ENCODE results near the gene PDZRN3.

PDZRN3 gene

DNA sequence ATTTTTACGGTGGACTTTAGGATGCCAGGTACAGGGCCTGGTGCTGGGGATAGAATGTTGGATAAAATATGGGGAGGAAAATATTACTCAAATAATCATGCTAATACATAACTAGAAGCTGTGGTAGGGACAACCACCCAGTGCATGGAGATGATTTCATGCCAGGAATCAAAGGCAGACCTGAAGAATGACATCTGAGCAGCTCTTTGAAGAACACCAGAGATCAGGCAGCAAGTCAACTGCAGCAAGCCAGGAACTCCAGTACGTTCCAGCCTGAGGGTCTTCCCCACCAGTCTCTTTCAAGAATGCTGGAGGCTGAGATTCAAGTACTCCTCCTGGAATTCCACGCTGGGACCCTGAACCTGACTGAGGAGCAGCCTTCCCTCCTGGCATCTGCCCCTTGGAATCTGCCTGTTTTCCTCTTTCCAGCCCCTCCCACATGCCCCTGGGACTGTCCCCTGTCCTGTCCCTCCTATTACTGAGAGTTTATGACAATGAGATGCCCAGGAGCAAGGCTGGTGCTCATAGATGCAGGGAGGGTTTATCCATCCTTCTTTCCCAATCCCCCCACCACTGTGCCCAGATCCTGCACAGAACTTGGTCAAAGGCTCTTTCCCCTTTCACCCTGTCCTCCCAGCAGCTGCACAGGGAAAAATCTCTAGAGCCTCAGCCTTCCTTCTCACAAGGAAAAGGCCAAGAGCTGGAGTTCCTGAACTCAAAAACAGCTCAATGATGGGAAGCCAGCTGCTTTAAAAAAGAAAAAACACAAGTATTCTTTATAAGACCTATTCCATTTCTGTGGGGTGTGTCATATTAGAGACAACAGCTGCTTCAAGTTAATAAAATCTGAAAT lies 68.0 kb downstream of the PDZRN3 start:
- DNase-seq (ENCODE audit: low spot score): no peak

DNA sequence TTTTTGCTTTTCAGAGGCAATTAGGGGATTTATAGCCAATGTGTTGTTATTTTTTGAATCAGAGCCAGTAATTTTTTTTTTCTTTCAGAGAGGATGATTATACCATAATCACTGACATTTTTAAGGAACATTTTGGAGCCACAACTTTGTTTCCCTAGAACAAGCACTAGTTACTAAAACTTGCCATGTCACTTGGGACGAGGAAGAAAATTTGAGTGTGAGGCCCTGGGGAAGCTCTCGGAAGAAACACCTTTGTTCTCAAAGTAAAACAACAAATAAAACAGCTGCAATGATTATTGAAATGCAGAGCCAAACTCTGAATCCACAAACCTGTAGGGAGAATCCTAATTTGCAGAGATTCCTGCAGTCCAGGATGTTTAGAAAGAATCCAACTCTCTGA lies 69.7 kb downstream of the PDZRN3 start:
- DNase-seq (ENCODE audit: low spot score): no peak

DNA sequence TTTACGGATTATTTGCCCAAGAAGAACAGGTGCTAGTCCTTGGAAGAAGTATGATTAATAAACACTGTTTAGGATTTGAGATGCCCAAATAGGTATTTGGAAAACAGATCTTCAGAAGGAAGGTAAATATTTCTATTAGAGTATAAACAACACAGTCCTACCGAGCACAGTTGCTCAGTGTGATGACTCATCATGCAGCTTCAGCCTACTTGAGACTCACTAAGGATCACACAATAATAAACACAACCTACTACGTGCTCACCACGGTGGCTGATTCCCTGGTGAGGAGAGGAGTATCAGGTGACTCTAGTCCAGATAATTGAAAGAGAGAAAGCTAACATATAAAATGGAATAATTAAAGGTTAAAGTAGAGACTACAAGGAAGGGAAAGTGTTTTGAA lies 72.0 kb downstream of the PDZRN3 start:
- DNase-seq (ENCODE audit: low spot score): no peak

DNA sequence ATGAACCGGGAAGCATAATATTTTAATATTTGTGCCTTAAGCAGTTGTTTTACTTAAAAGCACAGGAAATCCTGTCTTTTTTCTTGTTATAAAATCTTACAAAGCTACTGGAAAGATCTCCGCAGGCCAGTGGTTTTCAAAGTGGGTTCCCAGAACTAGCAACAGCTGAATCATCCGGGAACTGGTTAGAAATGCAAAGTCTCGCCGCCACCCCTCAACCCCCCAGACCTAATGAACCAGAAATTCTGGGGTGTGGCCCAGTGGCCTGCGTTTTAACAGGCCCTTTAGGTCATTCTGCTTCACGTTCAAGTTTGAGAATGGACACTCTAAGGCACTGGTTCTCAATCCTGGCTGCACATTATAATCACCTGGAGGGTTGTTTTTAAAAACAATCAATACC lies 74.7 kb downstream of the PDZRN3 start:
- DNase-seq (ENCODE audit: low spot score): no peak

DNA sequence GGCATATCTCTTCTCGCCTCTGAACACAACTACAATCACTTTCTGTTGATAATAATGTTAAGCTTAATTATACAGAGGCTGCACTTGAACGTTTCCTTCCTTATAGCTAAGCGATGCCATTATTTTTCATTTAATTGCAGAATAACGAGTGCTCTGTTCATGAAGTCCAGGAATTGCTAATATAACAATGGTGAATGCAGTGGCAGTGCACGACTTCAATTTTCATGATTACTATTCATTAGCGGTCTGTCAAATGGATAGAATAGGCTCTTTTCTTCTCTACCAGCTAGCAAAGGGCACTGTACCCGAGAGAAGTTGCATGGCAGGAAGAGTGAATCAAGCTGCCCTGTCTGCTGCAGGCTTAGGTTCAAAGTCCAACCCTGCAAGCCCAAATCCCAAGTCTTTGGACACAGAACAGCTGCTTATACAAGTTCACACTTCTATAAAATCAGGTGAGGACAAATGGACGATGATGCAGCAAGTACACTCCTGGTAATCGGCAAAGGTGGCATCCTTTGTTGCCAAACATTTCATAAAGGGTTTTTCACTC lies 75.6 kb downstream of the PDZRN3 start:
- no peak for DNase-seq (ENCODE audit: low spot score)

DNA sequence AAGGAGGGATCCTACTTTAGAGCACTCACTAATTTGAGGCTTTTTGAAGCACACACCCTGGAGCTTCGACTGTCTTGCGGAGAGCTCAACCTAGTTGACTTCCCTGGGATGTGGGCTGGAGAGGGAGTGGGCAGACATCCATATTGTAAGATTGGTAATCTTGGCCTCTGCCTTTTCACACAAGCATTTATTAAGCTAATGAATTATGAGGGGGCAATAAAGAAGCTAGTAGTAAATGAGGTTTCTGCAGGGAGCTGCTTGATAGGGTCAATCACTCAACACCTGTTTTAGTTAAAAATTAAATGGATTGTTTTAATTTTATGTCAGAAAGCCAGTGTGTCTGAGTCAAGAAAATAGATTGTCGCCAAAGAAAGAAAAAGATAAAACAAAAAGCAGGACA lies 76.3 kb downstream of the PDZRN3 start:
- no peak for DNase-seq (ENCODE audit: low spot score)

DNA sequence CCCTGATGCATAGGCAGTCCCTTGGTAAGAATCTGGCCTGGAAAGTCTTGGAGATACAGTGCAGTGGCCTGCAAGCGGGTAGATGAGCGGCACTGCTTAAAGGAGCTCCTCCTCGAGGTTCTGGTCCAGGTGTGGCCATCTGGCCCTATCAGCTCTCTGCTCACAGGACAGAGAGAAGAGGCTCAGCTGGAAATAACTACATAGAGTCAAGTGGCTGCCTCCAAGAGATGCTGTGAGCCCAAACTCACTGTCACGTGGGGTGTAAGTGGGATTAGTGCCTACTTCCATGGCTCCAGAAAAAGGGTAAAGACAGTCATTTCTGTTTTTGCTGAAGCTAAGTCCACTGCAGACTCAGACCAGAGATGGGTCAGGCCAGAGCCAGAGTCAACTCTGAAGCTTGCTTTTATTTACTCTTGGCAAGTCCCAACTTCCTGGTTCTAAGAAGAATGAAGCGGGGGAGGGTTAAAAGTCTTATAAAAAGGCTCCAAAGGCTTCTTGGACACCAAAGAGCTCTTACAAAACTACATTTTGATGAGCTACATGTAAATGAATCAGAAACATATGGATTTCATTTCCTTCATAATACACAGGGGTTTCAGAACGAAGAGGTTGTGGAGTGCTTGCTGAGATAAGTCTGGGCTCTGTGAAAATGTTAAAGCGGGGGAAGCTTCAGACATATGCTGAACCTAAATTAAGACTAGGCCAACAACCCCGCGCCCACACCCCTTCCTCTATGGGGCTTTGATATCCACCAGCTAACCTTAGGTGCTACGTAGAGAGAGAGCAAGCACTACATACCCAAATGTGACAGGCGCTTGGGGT lies 77.1 kb downstream of the PDZRN3 start:
- no peak for DNase-seq (ENCODE audit: low spot score)

DNA sequence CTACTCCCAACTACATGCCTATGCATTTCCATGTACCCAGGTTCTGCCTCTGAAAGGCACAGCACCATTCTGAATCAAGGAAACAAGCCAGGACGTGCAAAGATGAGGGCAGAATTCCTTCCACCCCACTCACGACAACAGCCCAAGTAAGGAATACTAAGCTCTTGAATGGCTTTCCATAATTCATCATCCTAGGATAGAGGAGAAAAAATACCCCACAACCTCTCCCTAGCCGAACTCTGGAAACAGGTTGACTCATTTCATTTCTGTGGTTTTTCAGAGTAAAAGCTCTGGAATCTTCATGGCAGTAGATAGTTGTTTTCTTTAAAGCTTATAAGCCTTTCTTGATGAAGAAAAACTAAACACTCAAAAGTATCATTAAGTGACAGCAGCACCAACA lies 77.8 kb downstream of the PDZRN3 start:
- DNase-seq (ENCODE audit: low spot score): no peak

DNA sequence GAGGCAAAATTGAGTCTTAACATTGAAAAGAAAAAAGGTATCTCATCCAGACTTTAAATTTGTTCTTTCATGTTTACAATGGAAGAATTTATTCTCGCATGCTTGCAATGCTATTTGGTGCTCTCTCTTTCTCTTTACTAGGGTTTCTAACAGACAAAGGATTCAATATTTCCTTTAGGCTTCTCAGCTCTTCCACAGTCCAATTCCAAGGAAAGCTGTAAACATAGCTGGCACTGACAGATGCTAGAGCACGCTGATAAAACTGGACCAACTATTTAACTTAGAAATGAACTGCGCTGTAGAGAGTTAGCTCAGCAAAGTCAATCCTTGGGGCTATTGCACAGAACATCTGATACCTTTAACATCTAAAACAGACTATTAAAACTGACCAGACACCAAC lies 81.3 kb downstream of the PDZRN3 start:
- DNase-seq (ENCODE audit: low spot score): no peak

DNA sequence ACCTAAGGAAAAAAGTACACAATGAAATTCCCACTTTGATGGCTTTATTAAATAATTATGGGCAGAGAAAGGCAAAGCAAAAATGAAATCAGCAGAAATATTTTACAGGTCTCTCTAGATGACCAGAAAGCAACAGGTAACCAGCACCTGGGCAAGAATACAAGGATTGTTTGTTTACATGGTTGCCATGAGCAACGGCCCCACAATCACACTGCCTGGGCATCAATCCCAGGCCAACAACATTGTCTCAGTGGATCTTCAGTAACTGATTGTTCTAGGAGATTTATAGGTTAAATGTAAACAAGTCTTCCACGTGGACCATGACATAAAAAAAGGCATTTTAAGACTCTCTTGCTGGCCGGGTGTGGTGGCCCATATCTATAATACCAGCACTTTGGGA lies 82.6 kb downstream of the PDZRN3 start:
- DNase-seq (ENCODE audit: low spot score): no peak

DNA sequence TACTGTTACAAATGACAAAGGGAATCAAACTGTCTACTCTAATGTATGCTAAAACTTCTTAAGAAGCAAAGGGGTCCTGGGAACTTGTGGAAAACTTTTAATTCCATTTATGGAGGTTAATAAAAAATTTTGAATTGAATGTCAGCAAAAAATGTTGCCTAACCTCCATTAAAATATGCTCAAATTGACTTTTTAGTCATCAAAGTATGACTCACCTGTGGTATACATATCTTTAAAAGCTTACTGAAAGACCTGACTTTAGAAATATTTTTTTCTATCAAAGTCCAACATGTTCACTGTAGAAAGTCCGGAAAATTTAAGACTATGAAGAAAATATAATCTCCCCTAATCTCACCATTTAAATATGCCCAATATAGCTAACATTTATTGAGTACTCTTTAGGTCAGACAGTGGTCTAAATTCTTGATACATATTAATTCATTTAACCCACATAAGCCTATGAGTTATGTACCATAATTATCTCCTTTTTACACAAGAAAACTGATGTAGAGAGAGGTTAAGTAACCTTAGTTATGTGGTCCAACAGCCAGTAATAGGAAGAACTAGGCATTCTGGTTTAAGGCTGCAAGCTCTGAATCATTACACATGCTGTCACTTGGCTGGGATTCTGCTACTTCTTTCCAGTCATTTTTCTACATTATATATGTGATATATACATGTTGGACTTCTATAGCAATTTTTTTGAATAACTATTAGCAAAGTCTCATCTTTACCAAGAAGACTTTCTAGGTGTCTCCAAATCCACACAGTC lies 83.6 kb downstream of the PDZRN3 start:
- DNase-seq (ENCODE audit: low spot score): no peak

DNA sequence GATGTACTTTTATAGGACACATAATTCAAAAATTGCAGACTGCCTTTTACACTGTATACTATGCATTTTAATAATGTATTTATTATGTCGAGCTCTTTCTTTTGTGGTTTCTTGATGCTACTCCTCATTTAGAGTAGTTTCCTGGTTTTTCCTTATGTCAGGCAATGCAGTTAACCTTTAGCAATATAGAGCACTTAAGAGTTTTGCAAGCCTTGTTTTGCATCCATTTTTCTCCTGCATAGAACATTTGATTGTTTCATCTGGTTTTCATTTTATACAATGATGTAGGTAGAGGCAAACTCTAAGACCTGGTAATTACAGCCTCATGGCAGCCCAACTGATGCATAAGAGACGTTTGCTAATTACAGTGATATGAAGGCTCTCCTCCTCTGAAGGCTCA lies 86.3 kb downstream of the PDZRN3 start:
- DNase-seq (ENCODE audit: low spot score): no peak

DNA sequence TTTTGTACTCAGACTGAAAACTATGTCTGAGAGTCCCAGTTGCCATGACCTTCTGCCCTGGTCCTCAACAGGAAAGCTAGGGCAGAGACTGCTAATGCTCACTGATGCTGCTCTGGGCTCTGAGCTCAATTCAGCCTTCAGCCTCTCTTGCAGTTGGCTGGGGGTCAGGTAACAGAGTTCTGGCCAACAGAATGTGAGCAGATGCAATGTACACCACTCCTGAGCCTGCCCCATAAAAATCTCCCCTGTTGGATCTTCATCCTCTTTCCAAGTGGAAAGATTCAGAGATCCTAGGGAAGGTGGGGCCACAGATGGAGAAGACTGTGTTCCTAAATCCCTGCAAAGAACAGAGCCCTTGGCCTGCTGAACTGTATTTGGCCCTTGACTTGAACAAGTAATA lies 87.8 kb downstream of the PDZRN3 start:
- no peak for DNase-seq (ENCODE audit: low spot score)

DNA sequence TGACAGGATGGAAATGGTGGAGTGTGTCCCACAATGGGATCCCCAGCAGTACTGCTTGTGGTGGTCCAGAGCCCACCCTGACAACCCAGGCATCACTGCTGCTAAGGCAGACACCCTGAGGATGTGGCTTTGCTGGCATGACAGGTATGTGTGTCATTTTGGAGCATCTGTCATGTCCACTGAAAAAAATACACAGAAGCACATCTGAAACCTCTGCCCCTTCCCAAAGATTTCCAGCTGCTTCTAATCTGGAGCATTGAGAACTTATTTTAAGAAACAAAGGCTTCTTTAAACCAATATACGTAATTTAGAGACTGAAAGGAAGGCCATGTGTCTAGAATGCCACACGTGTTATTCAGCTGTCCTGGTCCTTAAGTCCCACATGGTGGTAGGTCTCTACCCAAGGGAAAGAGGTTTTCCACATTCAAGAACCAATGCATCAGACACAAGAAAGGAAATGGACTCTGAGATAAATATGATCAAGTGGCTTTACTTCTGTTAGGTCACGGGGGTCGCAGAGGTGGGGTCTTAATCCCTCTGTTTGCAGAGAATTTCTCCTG lies 88.3 kb downstream of the PDZRN3 start:
- no peak for DNase-seq (ENCODE audit: low spot score)

DNA sequence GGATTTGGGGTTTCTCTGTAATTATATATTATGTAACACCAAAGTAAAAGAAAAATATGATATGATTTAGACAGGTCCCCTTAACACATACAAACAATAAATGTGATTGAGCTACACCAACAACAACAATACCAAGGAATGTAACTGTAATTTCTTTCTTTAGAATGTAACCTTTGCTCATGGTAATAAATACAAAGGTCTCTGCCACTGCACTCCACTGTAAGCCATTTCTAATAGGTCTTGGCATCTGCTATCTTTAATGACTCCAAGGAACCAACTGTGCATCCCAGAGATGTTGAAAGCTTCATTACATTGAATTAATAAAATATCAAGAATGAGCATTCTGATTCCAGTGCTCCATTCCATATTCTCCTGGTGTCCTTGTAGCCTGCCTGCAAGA lies 88.8 kb downstream of the PDZRN3 start:
- no peak for DNase-seq (ENCODE audit: low spot score)

DNA sequence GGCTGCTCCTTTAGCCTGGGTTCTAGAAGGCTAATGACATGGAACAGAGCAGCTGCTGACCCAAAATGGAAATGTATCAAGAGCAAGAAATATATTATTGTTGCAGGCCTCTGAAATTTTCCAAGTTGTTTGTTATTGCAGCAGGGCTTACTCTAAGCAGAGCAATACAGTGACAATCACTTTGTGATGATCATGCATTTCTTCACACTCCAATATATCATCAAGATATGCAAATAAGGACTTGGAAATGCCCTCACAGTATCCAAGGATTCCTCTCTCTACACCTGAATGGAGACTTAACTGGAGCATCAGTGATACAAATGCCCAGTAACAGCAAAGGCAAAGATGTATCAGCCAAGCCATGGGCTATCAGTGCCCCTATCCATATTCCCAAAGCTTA lies 89.6 kb downstream of the PDZRN3 start:
- DNase-seq (ENCODE audit: low spot score): no peak

DNA sequence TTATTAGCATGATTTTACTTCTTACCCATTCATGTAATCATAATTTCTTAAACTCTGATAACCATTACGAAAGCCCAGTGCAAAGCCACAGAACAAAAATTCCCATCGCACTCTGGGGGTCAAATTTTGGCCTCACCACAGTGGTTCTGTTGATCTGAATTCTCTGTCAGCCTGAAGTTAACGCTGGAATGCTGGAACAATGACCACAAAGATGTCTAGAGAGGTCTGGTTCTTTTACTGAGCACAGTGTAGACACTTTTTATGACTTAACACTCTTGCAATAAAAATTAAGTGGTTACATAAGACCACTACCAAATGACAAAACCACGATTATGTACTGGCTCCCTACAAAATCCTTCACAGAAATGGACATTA lies 94.7 kb downstream of the PDZRN3 start:
- DNase-seq (ENCODE audit: low spot score): no peak

DNA sequence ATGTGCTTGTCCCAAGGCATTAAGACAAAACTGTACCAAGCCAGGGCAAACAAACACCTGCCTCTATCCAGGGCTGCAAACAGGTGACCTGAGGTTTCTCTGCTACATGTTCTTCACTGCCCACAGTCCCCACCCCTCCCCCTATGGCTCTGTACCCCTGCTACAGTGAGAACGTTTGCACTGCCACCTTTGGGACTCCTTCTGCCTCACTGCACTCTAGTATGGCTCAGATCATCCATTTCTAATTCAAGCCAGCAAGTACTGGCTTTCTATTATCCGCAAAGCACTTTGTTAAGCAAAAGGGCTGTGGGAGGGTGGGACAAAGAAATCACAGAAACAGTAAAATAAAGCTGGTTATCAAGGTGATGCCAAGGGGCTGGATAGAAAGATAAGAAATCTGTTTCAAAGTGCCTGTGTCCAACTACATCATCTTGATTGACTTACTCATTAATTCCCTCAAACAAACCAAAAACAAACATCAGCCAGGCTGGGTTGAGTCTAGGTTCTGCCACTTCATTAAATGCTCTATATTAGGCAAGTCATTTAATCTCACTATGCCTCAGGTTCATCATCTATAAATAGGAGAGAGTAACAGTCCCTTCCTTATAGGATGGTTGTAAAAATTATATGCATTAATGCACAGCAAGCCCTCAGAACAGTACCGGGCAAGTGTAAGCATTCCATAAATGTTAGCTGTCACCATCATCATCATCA lies 95.3 kb downstream of the PDZRN3 start:
- no peak for DNase-seq (ENCODE audit: low spot score)

DNA sequence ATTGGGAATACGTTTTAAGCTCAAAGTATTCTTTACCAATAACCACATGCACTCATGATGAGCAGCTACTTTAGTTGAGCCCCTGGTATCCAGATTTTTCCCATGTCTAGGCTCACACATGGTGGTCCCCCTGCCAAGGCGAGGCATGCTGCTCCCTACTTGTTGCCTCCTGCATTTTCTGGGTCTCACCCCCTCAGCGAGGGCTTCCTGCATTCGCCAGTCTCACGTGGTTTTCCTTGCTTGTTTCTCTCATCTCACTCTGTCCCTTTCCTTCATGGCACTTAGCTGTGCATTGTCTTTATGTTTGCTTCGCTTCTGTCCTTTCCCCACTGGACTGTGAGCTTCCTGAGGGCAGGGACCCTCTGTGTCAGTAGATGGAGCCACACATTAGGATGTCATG lies 99.2 kb downstream of the PDZRN3 start:
- no peak for DNase-seq (ENCODE audit: low spot score)

DNA sequence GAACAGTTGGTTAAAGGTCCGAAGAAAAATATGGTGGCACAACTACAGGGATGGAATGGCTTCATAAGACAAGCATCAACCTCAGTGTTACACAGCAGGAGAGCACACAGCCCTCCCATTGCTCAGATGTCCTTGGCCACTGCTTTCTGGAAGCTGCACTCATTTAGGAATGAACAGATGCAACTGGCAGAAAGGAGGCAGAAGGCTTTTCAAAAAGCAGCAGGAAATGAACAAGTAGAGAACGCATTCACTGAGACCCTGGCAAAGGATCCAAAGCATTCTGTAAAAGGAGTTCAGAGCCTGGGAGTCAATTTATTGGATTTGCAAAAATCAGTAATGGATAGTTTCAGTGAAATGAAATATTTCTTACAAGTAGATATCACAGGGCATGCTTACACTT lies 101.1 kb downstream of the PDZRN3 start:
- no peak for DNase-seq (ENCODE audit: low spot score)

DNA sequence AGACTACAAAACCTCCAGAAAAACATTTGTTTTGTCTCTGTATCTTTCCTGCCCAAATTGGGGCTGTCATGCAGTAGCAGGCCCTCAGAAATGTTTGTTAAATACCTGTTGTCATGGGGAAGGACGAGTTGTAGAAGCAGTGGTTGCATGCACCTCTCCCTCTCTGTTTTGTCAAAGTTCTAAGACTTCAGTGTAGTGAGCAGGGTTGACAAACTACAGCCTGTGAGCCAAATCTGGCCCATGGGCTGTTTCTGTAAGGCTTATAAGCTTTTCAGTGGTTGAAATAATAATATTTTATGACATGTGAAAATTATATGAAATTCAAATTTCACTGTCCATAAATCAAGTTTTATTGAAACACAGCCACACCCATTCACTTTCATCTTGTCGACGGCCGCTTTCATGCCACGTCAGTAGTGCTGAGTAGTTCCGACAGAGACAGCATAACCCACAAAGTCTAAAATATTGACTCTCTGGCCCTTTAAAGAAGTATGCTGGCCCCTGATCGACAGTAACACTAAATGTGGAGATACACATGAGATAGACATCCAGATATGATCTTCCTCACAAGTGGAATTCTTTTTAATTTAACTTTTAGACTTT lies 102.9 kb downstream of the PDZRN3 start:
- DNase-seq (ENCODE audit: low spot score): no peak

Measured in kidney capillary endothelial cell (primary cell).